ENCODE measurements around the gene FRRS1L.

GRCh38 chr9:109086221-109086620 lies 80.8 kb downstream of the FRRS1L start:
- TF ChIP-seq POLR2AphosphoS5 (IDR thresholded peaks at IDR 0.05), result no peak
- TF ChIP-seq CTCF (IDR thresholded peaks at IDR 0.05), result no peak
- no peak for TF ChIP-seq POLR2A (IDR thresholded peaks at IDR 0.05)
